Stimulated activated CD8-positive, alpha-beta memory T cell treated with anti-CD3 and anti-CD28 coated beads, Interleukin-15, amount 100 ng/mL, for 24 hours (primary cell): ENCODE measurements around the gene TIMD4.
"Not testable (repeated sequence)": the region's sequence is repeated elsewhere in the genome, so short reads cannot be mapped to it uniquely, and the experiment has no call there.

Source experiments
- DNase-seq: peaks from one replicate; pipeline ENCODE4 v3.0.0-alpha.2; 2020; ENCODE audit warnings: low read depth

TIMD4 gene

DNA sequence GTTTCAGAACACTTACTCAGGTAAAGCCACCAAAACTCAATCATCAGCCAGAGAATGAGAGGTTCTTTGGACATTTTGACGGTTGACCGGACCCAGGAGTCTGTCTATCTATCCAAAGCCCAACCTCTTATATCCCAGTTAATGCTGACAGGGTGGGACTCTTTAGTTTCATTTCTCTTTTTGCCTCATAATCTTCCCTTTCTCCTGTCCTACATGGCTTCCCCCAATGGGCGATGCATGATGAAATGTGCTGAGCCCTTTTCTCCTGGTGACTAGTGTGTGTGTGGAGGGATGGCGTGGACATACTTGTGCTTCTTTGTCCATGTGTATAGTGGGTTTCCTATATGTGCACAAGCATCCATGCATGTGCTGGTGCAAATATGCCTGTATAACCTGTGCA lies at the start of gene TIMD4:
Gene TIMD4, minus strand, starts transcription at position 102 of the 400 bp plus-strand sequence. Its CDS starts 28 bp downstream, at position 74.
- no peak for DNase-seq

GRCh38 chr5:157006262-157006661 lies 43.2 kb upstream of the TIMD4 start:
- no peak for DNase-seq

DNA sequence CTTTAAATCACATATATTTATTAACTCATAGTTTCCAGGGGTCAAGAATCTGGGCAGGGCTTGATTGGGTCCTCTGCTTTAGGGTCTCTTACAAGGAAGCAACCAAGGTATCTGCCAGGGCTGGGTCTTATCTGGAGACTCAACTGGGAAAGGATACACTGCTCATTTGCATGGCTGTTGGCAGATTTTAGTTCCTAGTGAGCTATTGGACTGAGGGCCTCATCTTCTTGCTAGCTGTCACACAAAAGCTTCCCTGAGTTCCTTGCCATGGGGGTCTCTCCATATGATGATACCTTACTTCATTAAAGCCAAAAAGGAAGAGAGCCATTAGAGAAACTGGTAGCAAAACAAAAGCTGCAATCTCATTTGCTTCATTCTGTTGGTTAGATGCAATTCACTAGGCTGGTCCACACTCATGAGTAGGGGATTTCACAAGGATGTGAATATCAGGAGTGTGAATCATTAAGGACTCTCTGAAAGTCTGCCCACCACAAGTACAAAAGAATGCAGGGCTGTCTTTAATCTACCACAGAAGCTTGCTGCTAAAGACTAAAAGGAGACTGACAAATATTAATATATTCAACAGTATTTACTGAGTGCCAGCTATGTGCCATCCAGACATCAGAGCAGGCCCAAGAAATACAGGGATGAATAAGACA lies 42.0 kb upstream of the TIMD4 start:
- no peak for DNase-seq

DNA sequence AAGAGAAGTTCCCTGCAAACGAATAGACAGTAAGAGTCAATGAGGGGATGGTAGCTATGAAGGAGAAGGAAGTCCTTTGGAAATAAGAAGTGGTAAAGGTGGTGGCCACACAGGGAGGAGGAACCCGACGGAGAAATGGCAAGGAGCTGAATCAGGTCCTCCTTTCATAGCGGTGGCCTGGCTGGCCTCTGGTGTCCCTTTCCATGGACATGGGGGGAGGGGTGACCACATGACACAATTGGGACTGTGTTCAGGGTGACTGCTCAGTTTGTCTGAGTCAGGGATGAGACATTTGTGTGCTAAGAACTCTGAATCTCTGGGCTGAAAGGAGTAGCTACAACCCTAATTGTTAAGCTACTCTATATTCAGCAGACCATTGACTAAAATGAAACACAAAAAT lies 28.7 kb upstream of the TIMD4 start:
- no peak for DNase-seq

DNA sequence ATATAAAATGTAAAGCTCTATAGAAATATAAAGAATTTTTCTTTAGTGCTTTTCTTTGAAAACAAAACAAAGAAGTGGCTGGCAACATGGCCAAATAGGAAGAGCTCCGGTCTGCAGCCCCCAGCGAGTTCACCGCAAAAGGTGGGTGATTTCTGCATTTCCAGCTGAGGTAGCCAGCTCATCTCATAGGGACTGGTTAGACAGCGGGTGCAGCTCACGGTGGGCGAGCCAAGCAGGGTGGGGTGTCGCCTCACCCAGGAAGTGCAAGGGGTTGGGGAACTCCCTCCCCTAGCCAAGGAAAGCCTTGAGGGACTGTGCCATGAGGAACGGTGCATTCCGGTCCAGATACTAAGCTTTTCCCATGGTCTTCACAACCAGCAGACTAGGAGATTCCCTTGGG lies 21.0 kb upstream of the TIMD4 start:
- DNase-seq, result no peak

DNA sequence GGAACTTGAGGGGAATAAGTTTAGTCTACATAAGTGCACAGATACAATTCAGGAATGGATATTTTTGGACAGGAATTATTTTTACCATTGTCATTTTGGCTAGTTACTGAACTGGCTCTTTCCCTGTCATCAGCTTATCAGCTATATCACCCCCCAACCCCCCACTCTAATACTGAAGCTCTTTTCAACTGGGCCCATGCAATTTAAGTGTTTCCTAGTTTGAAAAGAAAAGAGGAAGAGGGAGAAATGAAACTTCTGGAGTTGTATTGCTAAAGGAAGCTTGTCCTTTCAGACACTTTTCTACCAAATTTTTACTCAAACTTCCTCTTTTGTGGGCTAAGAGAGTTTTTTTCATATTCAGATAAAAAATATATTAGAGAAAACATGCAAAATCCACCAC lies 18.5 kb upstream of the TIMD4 start:
- no peak for DNase-seq

DNA sequence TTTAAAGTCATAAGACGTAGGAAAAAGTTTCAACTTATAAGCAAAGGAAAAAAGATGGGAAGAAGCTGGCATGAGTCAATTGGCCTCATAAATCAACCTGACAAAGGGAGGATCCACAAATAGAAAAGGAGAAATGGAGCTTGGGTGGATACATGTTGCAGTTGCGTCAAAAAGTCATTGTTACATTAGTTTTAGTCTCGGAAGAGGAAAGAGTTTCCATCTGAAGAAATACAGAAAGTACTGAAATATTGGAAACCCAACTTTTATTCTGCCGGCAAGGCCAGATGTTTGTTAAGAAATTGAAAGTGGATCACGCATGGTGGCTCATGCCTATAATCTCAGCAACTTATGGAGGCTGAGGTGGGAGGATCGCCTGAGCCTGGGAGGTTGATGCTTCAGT lies 11.3 kb upstream of the TIMD4 start:
- DNase-seq, result no peak

GRCh38 chr5:156971848-156972525 lies 9.0 kb upstream of the TIMD4 start:
- no peak for DNase-seq

GRCh38 chr5:156971415-156971814 lies 8.4 kb upstream of the TIMD4 start:
- no peak for DNase-seq

GRCh38 chr5:156967386-156967785 lies 4.4 kb upstream of the TIMD4 start:
- not testable (repeated sequence) for DNase-seq

DNA sequence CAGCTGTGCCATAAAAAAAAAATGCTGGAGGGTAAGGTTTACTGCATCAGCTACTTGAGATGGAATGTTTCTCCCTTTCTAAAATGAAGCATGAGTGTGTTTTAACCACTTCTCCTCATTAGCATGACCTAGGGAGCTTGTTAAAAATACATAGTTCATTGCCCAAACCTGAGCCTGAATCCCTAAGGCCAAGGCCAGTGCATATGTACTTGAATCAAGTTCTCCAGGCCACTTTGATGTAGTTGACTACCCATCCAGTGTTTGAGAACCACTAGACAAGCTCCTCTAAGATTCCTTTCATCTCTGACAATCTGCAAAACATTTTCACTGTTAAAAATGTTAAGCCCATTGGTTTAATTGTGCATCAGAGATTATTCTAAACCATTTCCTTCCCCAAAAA lies 6.7 kb downstream of the TIMD4 start:
- DNase-seq, result no peak

DNA sequence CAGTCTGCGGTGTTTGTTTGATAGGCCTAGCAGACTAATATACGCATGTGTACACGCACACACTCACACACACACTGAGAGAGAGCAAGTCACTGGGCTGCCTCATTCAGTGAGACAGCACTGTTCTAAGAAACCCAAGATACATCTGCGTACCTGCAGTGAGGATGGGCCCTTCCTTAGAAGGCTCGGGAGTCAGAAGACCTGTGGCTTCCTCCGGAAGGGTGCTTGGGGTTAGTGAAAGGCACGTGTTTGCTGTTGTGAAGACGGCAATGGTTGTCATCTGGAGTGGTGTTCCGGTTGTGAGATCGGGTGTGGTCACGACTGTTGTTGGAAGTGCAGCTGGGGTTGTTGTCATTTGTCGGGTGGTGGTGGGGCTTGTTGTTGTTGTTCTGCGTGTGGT lies 11.7 kb downstream of the TIMD4 start:
- DNase-seq, result no peak

DNA sequence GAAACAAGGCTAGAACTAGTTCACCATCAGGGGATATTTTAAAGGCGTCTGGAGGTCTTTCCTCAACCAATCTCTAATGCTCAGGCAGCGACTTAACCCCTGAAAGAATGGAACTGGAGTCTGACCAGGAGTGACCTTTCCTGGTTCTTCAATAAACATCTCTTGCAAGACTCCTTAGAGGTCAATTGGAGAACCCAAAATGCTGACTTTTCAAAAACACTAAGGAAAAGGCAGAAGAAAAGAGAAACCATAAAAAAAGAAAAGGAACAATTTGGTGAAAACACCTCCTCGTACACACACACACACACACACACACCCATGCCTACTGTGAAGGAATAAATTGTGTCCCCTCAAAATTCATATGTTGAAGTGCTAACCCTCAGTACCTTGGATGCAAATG lies 12.3 kb downstream of the TIMD4 start:
- no peak for DNase-seq

DNA sequence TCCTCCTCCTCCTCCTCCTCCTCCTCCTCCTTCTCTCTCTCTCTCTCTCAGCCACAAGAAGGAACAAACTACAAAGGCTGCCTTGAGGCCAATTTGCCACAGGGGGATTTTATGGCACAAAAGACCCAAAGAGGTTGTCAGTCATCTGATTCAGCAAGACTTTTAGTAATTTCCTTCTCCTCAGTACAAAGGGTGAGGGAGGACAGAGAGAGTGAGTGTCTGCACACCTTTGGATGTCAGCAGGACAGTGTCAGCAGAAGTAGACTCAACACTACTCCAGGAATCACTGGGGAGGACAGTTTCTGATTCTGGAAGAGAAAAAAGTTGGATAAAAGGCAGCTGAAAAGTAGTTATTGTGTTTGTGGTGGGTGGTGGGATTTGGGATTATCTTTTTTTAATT lies 13.6 kb downstream of the TIMD4 start:
- DNase-seq, result no peak

- no peak for DNase-seq
Measured at GRCh38 chr5:156947925-156948324, 15.1 kb downstream of the TIMD4 start.

- no peak for DNase-seq
Measured at GRCh38 chr5:156942064-156942463, 21.0 kb downstream of the TIMD4 start.

DNA sequence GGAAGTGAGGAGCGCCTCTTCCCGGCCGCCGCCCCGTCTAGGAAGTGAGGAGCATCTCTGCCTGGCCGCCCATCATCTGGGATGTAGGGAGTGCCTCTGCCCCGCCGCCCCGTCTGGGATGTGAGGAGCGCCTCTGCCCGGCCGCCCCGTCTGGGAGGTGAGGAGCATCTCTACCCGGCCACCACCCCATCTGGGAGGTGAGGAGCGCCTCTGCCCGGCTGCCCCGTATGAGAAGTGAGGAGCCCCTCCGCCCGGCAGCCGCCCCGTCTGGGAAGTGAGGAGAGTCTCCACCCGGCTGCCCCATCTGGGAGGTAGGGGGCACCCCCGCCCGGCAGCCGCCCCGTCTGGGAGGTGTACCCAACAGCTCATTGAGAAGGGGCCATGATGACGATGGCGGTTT lies 22.6 kb downstream of the TIMD4 start:
- DNase-seq, result not testable (repeated sequence)

DNA sequence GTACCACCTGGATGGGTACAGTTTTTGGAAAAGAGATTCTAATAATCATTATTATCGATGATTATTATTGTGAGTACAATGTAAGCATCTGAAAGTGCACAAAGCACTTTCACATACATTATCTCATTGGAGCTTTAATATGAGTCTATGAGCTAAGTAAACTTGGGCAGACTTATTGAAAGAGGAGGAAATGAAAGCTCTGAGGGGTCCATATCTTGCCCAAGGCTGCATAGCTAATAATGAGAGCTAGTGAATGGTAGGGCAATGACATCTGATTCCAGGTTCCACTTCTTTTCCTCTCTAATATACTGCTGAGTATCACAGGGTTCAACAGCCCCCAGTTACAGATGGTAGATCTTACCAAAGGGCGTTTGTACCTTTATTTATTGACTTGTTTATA lies 26.1 kb downstream of the TIMD4 start:
- DNase-seq, result no peak

- DNase-seq, result no peak
Measured at GRCh38 chr5:156934450-156935211, 28.4 kb downstream of the TIMD4 start.

GRCh38 chr5:156929366-156929948 lies 33.6 kb downstream of the TIMD4 start:
- DNase-seq, result no peak

DNA sequence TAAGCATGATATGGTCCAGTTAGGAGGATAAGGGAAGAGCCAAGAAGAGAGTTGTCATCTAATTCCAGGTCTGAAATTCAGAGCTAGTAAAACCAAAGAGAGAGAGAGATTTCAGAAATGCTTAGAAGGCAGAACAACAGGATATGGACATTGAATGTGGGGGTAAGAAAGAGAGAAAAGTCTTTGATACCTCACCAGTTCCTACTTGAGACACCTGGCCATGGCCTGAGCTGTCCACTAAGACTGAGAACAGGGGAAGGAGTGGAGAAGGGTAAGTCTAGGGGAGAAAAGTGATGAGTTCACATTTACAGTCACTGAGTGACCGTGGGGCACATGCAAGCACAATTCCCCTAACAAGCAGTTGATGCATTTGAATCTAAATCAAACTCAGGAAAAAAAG lies 35.5 kb downstream of the TIMD4 start:
- DNase-seq, result no peak

DNA sequence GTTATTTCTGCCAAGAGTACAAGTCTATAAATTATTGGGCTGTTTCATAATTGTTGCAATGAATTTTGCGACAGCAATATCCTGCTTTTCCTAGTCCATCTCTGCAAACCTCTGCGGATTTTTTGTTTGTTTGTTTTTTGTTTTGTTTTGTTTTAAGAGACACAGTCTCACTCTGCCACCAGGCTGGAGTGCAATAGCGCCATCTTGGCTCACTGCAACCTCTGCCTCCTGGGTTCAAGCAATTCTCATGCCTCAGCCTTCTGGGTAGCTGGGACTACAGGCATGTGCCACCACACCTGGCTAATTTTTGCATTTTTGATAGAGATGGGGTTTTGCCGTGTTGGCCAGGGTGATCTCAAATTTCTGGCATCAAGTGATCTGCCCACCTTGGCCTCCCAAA lies 37.3 kb downstream of the TIMD4 start:
- not testable (repeated sequence) for DNase-seq
